Non-pigmented ciliary epithelial cell (primary cell): ENCODE measurements around the gene RIPPLY3.

Experiments
- DNase-seq: peaks from one replicate; pipeline ENCODE4 v3.0.0-alpha.2; 2010; ENCODE audit warnings: low read depth

Gene RIPPLY3

DNA sequence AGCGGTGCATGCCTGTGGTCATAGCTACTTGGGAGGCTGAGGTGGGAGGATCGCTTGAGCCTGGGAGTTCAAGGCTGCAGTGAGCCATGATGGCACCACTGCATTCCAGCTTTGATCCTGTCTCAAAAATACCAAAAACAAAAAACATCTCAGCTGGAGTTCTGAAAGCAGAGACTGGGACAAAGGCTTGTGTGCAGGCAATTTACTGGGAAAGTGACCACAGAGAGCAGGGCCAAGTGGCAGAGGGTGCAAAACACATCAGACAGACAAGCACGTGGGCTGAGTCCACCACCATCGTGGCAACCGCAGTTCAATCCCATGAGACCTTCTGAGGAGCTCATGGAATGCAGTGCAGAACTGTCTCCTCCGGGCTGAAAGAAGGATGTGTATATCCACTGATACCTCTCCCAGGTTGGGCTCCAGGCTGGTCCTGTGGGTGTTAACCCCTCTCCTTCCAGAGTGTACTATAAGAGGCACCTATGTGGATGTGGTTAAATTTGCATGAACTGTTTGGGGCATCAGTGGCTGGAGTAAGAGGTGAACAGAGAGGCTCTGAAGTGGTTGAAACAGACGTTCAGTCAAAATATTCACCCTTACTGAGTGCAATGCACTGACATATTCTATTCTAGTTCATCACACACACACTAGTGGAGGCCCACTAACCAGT lies 55.6 kb downstream of the RIPPLY3 start:
- no peak for DNase-seq

DNA sequence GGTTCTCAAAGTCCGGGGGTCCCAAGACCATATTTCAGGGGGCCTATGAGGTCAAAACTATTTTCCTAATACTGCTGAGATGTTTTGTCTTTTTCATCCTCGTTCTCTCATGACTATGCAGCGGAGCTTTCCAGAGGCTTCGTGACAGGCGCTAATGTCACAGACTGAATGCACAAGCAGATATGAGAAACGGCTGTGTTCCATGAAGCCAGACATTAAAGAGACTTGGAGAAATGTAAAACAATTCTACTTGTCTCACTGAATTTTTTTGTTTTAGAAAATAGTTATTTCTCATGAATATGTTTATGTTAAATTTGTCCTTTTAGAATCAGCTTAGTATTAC lies 56.1 kb downstream of the RIPPLY3 start:
- no peak for DNase-seq

DNA sequence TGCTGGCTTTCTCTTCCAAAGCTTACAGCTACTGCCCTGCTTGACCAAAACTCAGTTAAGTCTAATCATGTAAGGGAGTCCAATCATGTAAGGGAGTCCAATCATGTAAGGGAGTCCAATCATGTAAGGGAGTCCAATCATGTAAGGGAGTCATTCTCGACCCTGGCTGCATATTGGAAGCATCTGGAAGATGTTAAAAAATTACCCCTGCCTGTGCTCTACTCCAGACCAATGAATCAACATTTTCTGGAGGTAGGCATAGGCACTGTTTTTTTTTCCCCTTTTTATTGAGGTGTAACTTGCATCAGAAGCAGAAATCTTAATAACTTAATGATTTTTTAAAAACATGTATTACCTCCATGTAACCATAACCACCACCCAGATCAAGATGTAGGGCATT lies 56.9 kb downstream of the RIPPLY3 start:
- no peak for DNase-seq

DNA sequence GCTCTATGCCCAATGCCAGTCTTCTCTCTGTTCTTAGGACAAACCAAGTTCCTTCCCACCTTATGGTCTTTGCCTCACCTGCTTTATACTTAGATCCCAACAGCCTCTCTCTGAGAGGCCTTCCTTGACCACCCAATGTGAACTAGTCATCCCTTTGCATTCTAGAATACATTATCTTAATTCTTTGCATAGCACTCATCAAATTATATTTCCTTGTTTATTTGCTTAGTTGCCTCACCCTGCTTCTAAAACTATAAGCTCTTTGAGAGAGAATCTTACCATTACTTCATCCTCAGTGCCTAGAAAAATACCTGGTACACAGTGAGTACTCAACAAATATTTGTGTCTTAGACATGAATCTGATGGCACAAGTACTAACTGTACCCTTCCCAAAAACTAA lies 58.3 kb downstream of the RIPPLY3 start:
- no peak for DNase-seq

DNA sequence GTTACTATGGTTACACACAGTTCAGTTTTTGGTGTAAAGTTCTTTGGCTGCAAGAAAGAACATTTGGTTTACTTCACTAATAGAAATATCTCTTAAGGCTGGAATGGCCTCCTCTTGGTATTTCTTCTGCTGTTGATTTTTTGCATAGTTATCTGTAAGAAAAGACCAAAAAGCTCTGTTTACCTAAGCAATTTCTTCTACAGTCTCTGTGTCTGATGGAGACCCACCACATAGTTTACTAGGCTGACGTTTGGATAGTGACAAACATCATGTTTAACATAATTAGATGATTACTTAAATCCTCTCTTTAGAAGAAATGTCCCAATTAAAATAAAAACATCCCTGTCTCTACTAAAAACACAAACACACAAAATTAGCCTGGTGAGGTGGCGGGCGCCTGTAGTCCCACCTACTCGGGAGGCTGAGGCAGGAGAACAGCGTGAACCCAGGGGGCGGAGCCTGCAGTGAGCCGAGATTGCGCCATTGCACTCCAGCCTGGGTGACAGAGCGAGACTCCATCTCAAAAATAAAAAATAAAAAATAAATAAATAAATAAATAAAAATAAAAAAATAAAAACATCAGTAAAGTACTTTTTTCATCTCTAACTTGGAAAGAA lies 59.2 kb downstream of the RIPPLY3 start:
- DNase-seq = no peak
